H9 (cell line): ENCODE data around the gene PHOSPHO2. TPM values are rescaled to one million over a fixed set of nuclear protein-coding genes. Genes with fewer than 3 reads are reported as not detected.

ENCODE experiments used
- DNase-seq: peaks from one replicate; pipeline ENCODE4 v3.0.0-alpha.2; 2017
- H2AFZ ChIP-seq: one replicate; pipeline ENCODE4 v1.6.1; 2013; ENCODE audit warnings: mild to moderate bottlenecking, low read length, control low read depth, moderate library complexity
- H2AK5ac ChIP-seq: 2 replicates; pipeline ENCODE4 v1.6.1; 2013; ENCODE audit warnings: low read length, control low read depth, mixed read lengths; ENCODE audit not compliant: insufficient read length
- H2BK120ac ChIP-seq: one replicate; pipeline ENCODE4 v1.6.1; 2013; ENCODE audit warnings: low read depth, mild to moderate bottlenecking, low read length, control low read depth, inconsistent platforms; ENCODE audit not compliant: poor library complexity, severe bottlenecking
- H2BK12ac ChIP-seq: 2 replicates; pipeline ENCODE4 v1.6.1; 2013; ENCODE audit warnings: low read length, control low read depth, mixed read lengths, low read depth; ENCODE audit not compliant: insufficient read length
- H2BK15ac ChIP-seq: 2 replicates; pipeline ENCODE4 v1.6.1; 2013; ENCODE audit warnings: low read depth, low read length, control low read depth
- H2BK20ac ChIP-seq: one replicate; pipeline ENCODE4 v1.6.1; 2013; ENCODE audit warnings: low read depth, mild to moderate bottlenecking, low read length, control low read depth, inconsistent platforms; ENCODE audit not compliant: poor library complexity, severe bottlenecking
- H2BK5ac ChIP-seq: 2 replicates; pipeline ENCODE4 v1.6.1; 2013; ENCODE audit warnings: low read length, control low read depth, mixed read lengths; ENCODE audit not compliant: insufficient read length
- H3K14ac ChIP-seq: 2 replicates; pipeline ENCODE4 v1.6.1; 2013; ENCODE audit warnings: low read length, control low read depth; ENCODE audit not compliant: insufficient read depth
- H3K18ac ChIP-seq: 2 replicates; pipeline ENCODE4 v1.6.1; 2013; ENCODE audit warnings: low read depth, mild to moderate bottlenecking, mixed read lengths, low read length, control low read depth; ENCODE audit not compliant: insufficient read length
- H3K23ac ChIP-seq: 2 replicates; pipeline ENCODE4 v1.6.1; 2013; ENCODE audit warnings: low read length, control low read depth, mixed read lengths, low read depth; ENCODE audit not compliant: insufficient read length
- H3K23me2 ChIP-seq: 2 replicates; pipeline ENCODE4 v1.6.1; 2013; ENCODE audit warnings: low read depth, mild to moderate bottlenecking, mixed read lengths, low read length, control low read depth; ENCODE audit not compliant: insufficient read length, poor library complexity, severe bottlenecking
- H3K27ac ChIP-seq: 2 replicates; pipeline ENCODE4 v1.5.1; 2013; ENCODE audit warnings: low read length, control low read depth, mixed read lengths, low read depth; ENCODE audit not compliant: insufficient read length
- H3K27me3 ChIP-seq: 2 replicates; pipeline ENCODE4 v1.6.1; 2013; ENCODE audit warnings: low read length, control low read depth, inconsistent platforms; ENCODE audit not compliant: insufficient read depth
- H3K4ac ChIP-seq: 2 replicates; pipeline ENCODE4 v1.6.1; 2013; ENCODE audit warnings: low read depth, mild to moderate bottlenecking, control low read depth, inconsistent platforms, low read length, moderate library complexity
- H3K4me1 ChIP-seq: 2 replicates; pipeline ENCODE4 v1.6.1; 2013; ENCODE audit warnings: low read length, control low read depth, inconsistent platforms; ENCODE audit not compliant: insufficient read depth
- H3K4me2 ChIP-seq: 2 replicates; pipeline ENCODE4 v1.6.1; 2013; ENCODE audit warnings: low read length, control low read depth, mixed read lengths; ENCODE audit not compliant: insufficient read length, insufficient read depth
- H3K56ac ChIP-seq: 2 replicates; pipeline ENCODE4 v1.6.1; 2013; ENCODE audit warnings: low read depth, mild to moderate bottlenecking, mixed read lengths, low read length, control low read depth; ENCODE audit not compliant: insufficient read length
- H3K79me1 ChIP-seq: 2 replicates; pipeline ENCODE4 v1.6.1; 2013; ENCODE audit warnings: low read depth, mild to moderate bottlenecking, moderate library complexity, low read length, control low read depth, inconsistent platforms; ENCODE audit not compliant: insufficient read depth, poor library complexity, severe bottlenecking
- H3K79me2 ChIP-seq: 2 replicates; pipeline ENCODE4 v1.6.1; 2013; ENCODE audit warnings: low read length, control low read depth, inconsistent platforms; ENCODE audit not compliant: insufficient read depth
- H3K9ac ChIP-seq: 2 replicates; pipeline ENCODE4 v1.6.1; 2013; ENCODE audit warnings: low read length, control low read depth, mixed read lengths; ENCODE audit not compliant: insufficient read length; ENCODE audit errors: extremely low read depth
- H3K9me3 ChIP-seq: one replicate; pipeline ENCODE4 v1.6.1; 2013; ENCODE audit warnings: low read depth, low read length, inconsistent platforms; ENCODE audit not compliant: control insufficient read depth
- H3T11ph ChIP-seq: one replicate; pipeline ENCODE4 v1.6.1; 2013; ENCODE audit warnings: mild to moderate bottlenecking, low read length, control low read depth, inconsistent platforms
- H4K20me1 ChIP-seq: one replicate; pipeline ENCODE4 v1.6.1; 2013; ENCODE audit not compliant: control insufficient read depth, insufficient read length, insufficient read depth
- H4K5ac ChIP-seq: 2 replicates; pipeline ENCODE4 v1.6.1; 2013; ENCODE audit warnings: low read depth, mild to moderate bottlenecking, mixed read lengths, low read length, control low read depth; ENCODE audit not compliant: insufficient read length
- H4K8ac ChIP-seq: replicated peaks from 2 replicates; pipeline ENCODE4 v1.6.1; 2013; ENCODE audit warnings: low read length, control low read depth, mixed read lengths, low read depth; ENCODE audit not compliant: insufficient read length
- H4K91ac ChIP-seq: 2 replicates; pipeline ENCODE4 v1.6.1; 2013; ENCODE audit warnings: low read depth, mild to moderate bottlenecking, moderate library complexity, mixed read lengths, low read length, control low read depth; ENCODE audit not compliant: insufficient read length
- H3K27ac Mint-ChIP-seq, 3 experiments: 2 replicates in 2 of 3; 3 replicates in 1 of 3; pipeline ENCODE4 v1.8.0; 2020 to 2021; ENCODE audit warnings: mixed read lengths in 3 of 3, mild to moderate bottlenecking in 1 of 3, moderate library complexity in 1 of 3
- H3K27me3 Mint-ChIP-seq: 2 replicates; pipeline ENCODE4 v1.8.0; 2021; ENCODE audit warnings: low read depth, mild to moderate bottlenecking, moderate library complexity, mixed read lengths
- H3K36me3 Mint-ChIP-seq, 3 experiments: 2 replicates in 2 of 3; 3 replicates in 1 of 3; pipeline ENCODE4 v1.8.0; 2020 to 2021; ENCODE audit warnings: low read depth in 3 of 3, mixed read lengths in 3 of 3; ENCODE audit not compliant: insufficient read depth in 1 of 3
- H3K4me1 Mint-ChIP-seq, 2 experiments: 2 replicates each; pipeline ENCODE4 v1.8.0; 2020; ENCODE audit warnings: mixed read lengths in 2 of 2
- H3K4me3 Mint-ChIP-seq, 2 experiments: 2 replicates in 1 of 2; 3 replicates in 1 of 2; pipeline ENCODE4 v1.8.0; 2020 to 2021; ENCODE audit warnings: mild to moderate bottlenecking in 2 of 2, mixed read lengths in 2 of 2, moderate library complexity in 1 of 2
- H3K9me3 Mint-ChIP-seq, 2 experiments: 2 replicates in 1 of 2; 3 replicates in 1 of 2; pipeline ENCODE4 v1.8.0; 2020; ENCODE audit warnings: mild to moderate bottlenecking in 2 of 2, mixed read lengths in 2 of 2, moderate library complexity in 1 of 2
- CTCF ChIP-seq: fragments of 200-600 bp; sonication (generic); conservative IDR thresholded peaks from 3 replicates; pipeline ENCODE4 v1.8.0; 2021; ENCODE audit warnings: antibody characterized with exemption, mild to moderate bottlenecking
- WGBS: extraction: QIAGEN DNeasy Blood & Tissue Kit; methylation state at CpG from one replicate; pipeline ENCODE4 v1.1.7; 2013; ENCODE audit warnings: missing lambda C conversion rate, low lambda C conversion rate, mixed read lengths; ENCODE audit not compliant: insufficient read length; ENCODE audit errors: extremely low coverage; 5-methylcytosine and 5-hydroxymethylcytosine counted together
- total RNA-seq: library from RNA; stranded (reverse); gene quantifications from 2 replicates; pipeline ENCODE4 v1.2.1, GENCODE V29; 2021

The PHOSPHO2 gene
- total RNA-seq, 1 experiment from 2014 or later: 7.2 TPM

- H3K79me2 ChIP-seq: no peaks in the 10 kb centered on the region
- no peaks in the 10 kb centered on the region for H4K20me1 ChIP-seq
- no peak overlapping the region for H3K14ac ChIP-seq
- no peak overlapping the region for H3T11ph ChIP-seq
- H2AK5ac ChIP-seq: no peak overlapping the region
- no peak overlapping the region for H3K4ac ChIP-seq
- no peak overlapping the region for H2BK5ac ChIP-seq
- peaks cover 5 to 12% (median 8%) of the 10 kb centered on the region in 3 experiments; a peak in 6 of 7 replicates for H3K36me3 Mint-ChIP-seq
- no peak overlapping the region for H2AFZ ChIP-seq
- peaks cover 10 to 15% of the 10 kb centered on the region in 2 experiments; a peak in 4 of 5 replicates for H3K9me3 Mint-ChIP-seq
- peaks cover 5 to 10% of the 10 kb centered on the region in 2 experiments for H3K4me1 Mint-ChIP-seq
- H3K23me2 ChIP-seq: peaks cover 10% of the 10 kb centered on the region
- no peak for DNase-seq
- H2BK120ac ChIP-seq: no peak overlapping the region
- H3K27ac ChIP-seq: no peak overlapping the region
- H3K9ac ChIP-seq: no peak overlapping the region
- no peak overlapping the region for H3K4me3 Mint-ChIP-seq
- no CpG with 5 or more reads among the region's 1 CpG for WGBS
- no peak overlapping the region for H3K23ac ChIP-seq
- H4K91ac ChIP-seq: no peak overlapping the region
- no peak overlapping the region for H2BK20ac ChIP-seq
- no peak overlapping the region for H3K56ac ChIP-seq
- H3K27me3 ChIP-seq: no peaks in the 10 kb centered on the region
- no peaks in the 10 kb centered on the region for H3K9me3 ChIP-seq
- H2BK15ac ChIP-seq: no peak overlapping the region
- no peak overlapping the region for H3K27ac Mint-ChIP-seq
- H3K4me1 ChIP-seq: no peaks in the 10 kb centered on the region
- H2BK12ac ChIP-seq: no peak overlapping the region
- H4K5ac ChIP-seq: no peak overlapping the region
- no peak overlapping the region for H4K8ac ChIP-seq
- H3K4me2 ChIP-seq: no peak overlapping the region
- no peak overlapping the region for H3K18ac ChIP-seq
- peaks cover 10% of the 10 kb centered on the region for H3K27me3 Mint-ChIP-seq
- TF ChIP-seq CTCF: no peak
- H3K79me1 ChIP-seq: no peaks in the 10 kb centered on the region
These were observed 3.3 kb upstream of the PHOSPHO2 start for GRCh38 chr2:169690958-169691357.
